Subcutaneous preadipocyte (primary cell): ENCODE measurements around the gene TEX12. TPM values are rescaled to one million over a fixed set of nuclear protein-coding genes. Genes with fewer than 3 reads are reported as not detected.

ENCODE experiments used
- small RNA-seq: library from RNA; depleted of rRNA; stranded (forward); fragments of <200 nt; gene quantifications from one replicate; pipeline ENCODE3, GENCODE V24; 2012
- total RNA-seq: library from RNA; depleted of rRNA; stranded (reverse); fragments of >200 nt; gene quantifications from 2 replicates; pipeline ENCODE4 v1.2.3, GENCODE V29; 2012

The TEX12 gene, protein sequence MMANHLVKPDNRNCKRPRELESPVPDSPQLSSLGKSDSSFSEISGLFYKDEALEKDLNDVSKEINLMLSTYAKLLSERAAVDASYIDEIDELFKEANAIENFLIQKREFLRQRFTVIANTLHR
- under 0.01 and 0.20 TPM in 2 replicates for total RNA-seq

DNA sequence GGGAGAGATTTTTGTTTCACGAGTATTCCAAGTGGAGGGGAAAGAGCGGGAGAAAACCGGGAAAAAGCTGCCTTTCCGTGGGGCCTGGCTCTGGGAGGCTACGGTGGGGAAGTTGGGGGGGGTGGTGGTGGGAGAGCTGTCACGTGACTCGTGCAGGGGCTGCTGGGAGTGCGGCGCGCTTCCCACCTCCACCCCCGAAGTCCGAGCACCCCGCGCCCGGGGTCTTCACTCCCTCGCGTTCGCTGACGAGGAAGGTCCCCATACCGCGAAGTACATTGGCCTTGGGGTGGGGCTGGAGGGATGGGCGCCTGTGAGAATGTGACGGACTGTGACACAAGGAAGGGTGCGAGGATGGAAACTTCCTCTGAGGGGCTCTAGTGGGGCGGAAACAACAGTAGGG, at the start of gene TEX12:
Gene TEX12, plus strand, starts transcription at position 228 of the 400 bp plus-strand sequence. CDS start 1,897 bp downstream, outside the sequence.

GRCh38 chr11:112163875-112164685, 3.1 kb upstream of the TEX12 start, which contains the start of gene IL18:
Gene IL18, minus strand, starts transcription at chr11:112164094. Its CDS starts 9,041 bp downstream, at chr11:112155053.

DNA sequence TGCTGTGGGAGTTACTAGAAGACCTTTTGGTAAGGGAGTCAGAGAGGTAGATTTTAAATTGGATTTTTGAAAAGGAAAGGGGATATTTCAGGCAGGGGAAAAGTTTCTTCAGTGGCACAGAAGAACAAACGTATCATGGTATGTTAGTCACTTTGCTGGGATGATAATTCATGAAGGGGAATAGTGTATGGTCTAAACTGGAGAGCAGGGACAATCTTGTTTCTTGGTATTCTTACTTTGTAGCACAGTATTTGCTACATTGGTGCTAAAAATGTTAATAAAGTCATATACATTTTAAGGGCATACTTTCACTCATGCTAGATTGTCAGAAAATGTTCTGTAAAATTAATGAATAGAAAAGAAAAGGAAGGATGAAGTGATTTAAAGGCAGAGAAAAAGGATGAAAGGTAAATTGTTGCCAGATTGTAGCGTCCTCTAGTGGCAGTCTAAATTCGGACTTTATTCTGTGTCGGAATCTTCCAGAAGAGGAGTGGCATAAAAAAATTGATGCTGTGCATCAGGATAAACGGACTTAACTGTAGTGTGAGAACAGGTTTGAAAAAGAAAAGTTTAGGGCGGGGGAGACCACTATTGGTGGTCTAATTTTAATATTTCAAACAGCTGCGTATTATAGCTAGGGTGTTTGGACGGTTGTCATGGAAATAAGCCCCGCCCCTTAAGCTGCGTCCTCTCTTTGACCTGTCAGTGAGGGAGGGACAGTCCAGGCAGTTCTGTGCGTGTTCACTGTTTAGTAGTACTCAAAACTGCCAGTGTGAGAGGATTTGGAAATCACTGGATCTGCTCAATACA, 7.8 kb downstream of the TEX12 start, which contains the start of gene BCO2:
Gene BCO2, plus strand, starts transcription at position 724 of the 810 bp plus-strand sequence. CDS start 90 bp downstream, outside the sequence.

Small RNA genes within 50 kb of the gene (small RNA-seq; reads per million reads assigned to genes)
- not detected for gene MRPS36P4

Other genes starting within 250 kb of the TEX12 start
- gene C11orf52, start 248.5 kb upstream of the TEX12 start, total RNA-seq: 0.37 TPM in 1 of 2 replicates, not detected in the other
- gene DIXDC1, start 230.0 kb upstream of the TEX12 start, total RNA-seq: 10.2 and 13.6 TPM in 2 replicates
- gene DLAT, start 142.0 kb upstream of the TEX12 start, total RNA-seq: 47.4 and 69.0 TPM in 2 replicates
- 2.2 TPM in 2 replicates for gene PIH1D2, start 93.4 kb upstream of the TEX12 start, total RNA-seq
- gene NKAPD1, start 93.1 kb upstream of the TEX12 start, total RNA-seq: 19.5 and 21.3 TPM in 2 replicates
- gene TIMM8B, start 80.6 kb upstream of the TEX12 start, total RNA-seq: 55.9 and 73.5 TPM in 2 replicates
- gene SDHD, start 80.5 kb upstream of the TEX12 start, total RNA-seq: 128 and 148 TPM in 2 replicates
- not detected in 2 replicates for gene IL18, start 3.3 kb upstream of the TEX12 start, total RNA-seq
- gene BCO2, start 8.1 kb downstream of the TEX12 start, total RNA-seq: 0.73 and 0.78 TPM in 2 replicates
- gene PTS, start 59.1 kb downstream of the TEX12 start, total RNA-seq: 25.0 and 28.9 TPM in 2 replicates
- not detected in 2 replicates for gene PLET1, start 93.5 kb downstream of the TEX12 start, total RNA-seq